Large intestine (tissue), 3 donors: Measurements from ENCODE around the gene COX10. TPM values are rescaled to one million over a fixed set of nuclear protein-coding genes. Genes with fewer than 3 reads are reported as not detected.
A peak's percentile ranks its signal among the peaks of the same experiment; 100 is the strongest.

Source experiments
- DNase-seq, 2 donors: peaks; one replicate each; pipeline versions ENCODE4 v3.0.0 to v3.0.0-alpha.2; 2013
- H3K27ac ChIP-seq: one replicate; pipeline ENCODE4 v1.5.1; 2013; ENCODE audit warnings: low read length
- H3K27me3 ChIP-seq: 2 replicates; pipeline ENCODE4 v1.6.1; 2013; ENCODE audit warnings: low read length; ENCODE audit not compliant: control insufficient read depth, insufficient read depth
- H3K36me3 ChIP-seq: 2 replicates; pipeline ENCODE4 v1.6.1; 2013; ENCODE audit warnings: low read length; ENCODE audit not compliant: control insufficient read depth, insufficient read depth
- H3K4me1 ChIP-seq: one replicate; pipeline ENCODE4 v1.6.1; 2013; ENCODE audit warnings: low read length; ENCODE audit not compliant: control insufficient read depth, insufficient read depth
- H3K4me3 ChIP-seq: one replicate; pipeline ENCODE4 v1.5.1; 2013; ENCODE audit warnings: low read length
- H3K9me3 ChIP-seq: one replicate; pipeline ENCODE4 v1.6.1; 2013; ENCODE audit warnings: mild to moderate bottlenecking, low read depth, low read length, moderate library complexity; ENCODE audit not compliant: control insufficient read depth
- WGBS: methylation state at CpG from one replicate; pipeline ENCODE4 v1.1.5; 2013; ENCODE audit warnings: low lambda C conversion rate; ENCODE audit not compliant: insufficient coverage; 5-methylcytosine and 5-hydroxymethylcytosine counted together
- polyA plus RNA-seq: library from polyadenylated mRNA; unstranded; fragments of 120-200 nt; gene quantifications from one replicate; pipeline ENCODE4 v1.2.1, GENCODE V29; 2013

Gene COX10
- polyA plus RNA-seq, 1 donor: 15.5 TPM

GRCh38 chr17:14068542-14069250 is 608 bp upstream of the COX10 start:
- peak in 1 of 2 donors; percentile 11 for DNase-seq
- no peaks in the 10 kb centered on the region for H3K27me3 ChIP-seq
- H3K36me3 ChIP-seq: peaks cover 2% of the 10 kb centered on the region
- H3K27ac ChIP-seq: peak overlapping the region; percentile 70
- no peaks in the 10 kb centered on the region for H3K9me3 ChIP-seq
- peaks cover 5% of the 10 kb centered on the region for H3K4me1 ChIP-seq
- 40% methylated on average over 2 of the region's 25 CpGs for WGBS
- peak overlapping the region; percentile 80 for H3K4me3 ChIP-seq

GRCh38 chr17:14070344-14070984 is 1.2 kb downstream of the COX10 start:
- H3K4me3 ChIP-seq: peak overlapping the region; percentile 80
- H3K36me3 ChIP-seq: peaks cover 10% of the 10 kb centered on the region
- WGBS: 31% methylated on average over 4 of the region's 6 CpGs
- peak; percentile 42 to 80 for DNase-seq
- H3K27ac ChIP-seq: peak overlapping the region; percentile 70
- H3K4me1 ChIP-seq: peaks cover 5% of the 10 kb centered on the region
- no peaks in the 10 kb centered on the region for H3K9me3 ChIP-seq
- no peaks in the 10 kb centered on the region for H3K27me3 ChIP-seq

- 92% methylated on average over 4 of the region's 5 CpGs for WGBS
- Histone ChIP-seq H3K27me3 (no peaks in the 10 kb centered on the region), H3K4me1 (peaks cover 5% of the 10 kb centered on the region), H3K4me3 (no peak overlapping the region), H3K9me3 (no peaks in the 10 kb centered on the region), H3K27ac (no peak overlapping the region), H3K36me3 (peaks cover 26% of the 10 kb centered on the region)
- DNase-seq: no peak
Measured at GRCh38 chr17:14072881-14073280, 3.6 kb downstream of the COX10 start.

- peaks cover 4% of the 10 kb centered on the region for H3K4me1 ChIP-seq
- peaks cover 41% of the 10 kb centered on the region for H3K36me3 ChIP-seq
- no peak overlapping the region for H3K4me3 ChIP-seq
- no peaks in the 10 kb centered on the region for H3K9me3 ChIP-seq
- WGBS: 63% methylated on average over 1 of the region's 3 CpGs
- no peak for DNase-seq
- no peak overlapping the region for H3K27ac ChIP-seq
- H3K27me3 ChIP-seq: no peaks in the 10 kb centered on the region
Measured at GRCh38 chr17:14078027-14078426, 8.7 kb downstream of the COX10 start.

- H3K36me3 ChIP-seq: peaks cover 32% of the 10 kb centered on the region
- WGBS: no CpG with 5 or more reads among the region's 4 CpGs
- H3K27ac ChIP-seq: peak overlapping the region; percentile 43
- H3K4me3 ChIP-seq: no peak overlapping the region
- peaks cover 4% of the 10 kb centered on the region for H3K4me1 ChIP-seq
- no peaks in the 10 kb centered on the region for H3K27me3 ChIP-seq
- H3K9me3 ChIP-seq: no peaks in the 10 kb centered on the region
- peak; percentile 36 to 71 for DNase-seq
Measured at GRCh38 chr17:14080847-14081251, 11.5 kb downstream of the COX10 start.

- no peak for DNase-seq
- H3K4me3 ChIP-seq: no peak overlapping the region
- no peaks in the 10 kb centered on the region for H3K27me3 ChIP-seq
- H3K9me3 ChIP-seq: no peaks in the 10 kb centered on the region
- peaks cover 4% of the 10 kb centered on the region for H3K4me1 ChIP-seq
- peaks cover 17% of the 10 kb centered on the region for H3K36me3 ChIP-seq
- H3K27ac ChIP-seq: no peak overlapping the region
- 100% methylated on average over 1 of the region's 8 CpGs for WGBS
Measured at GRCh38 chr17:14082848-14083247, 13.5 kb downstream of the COX10 start.

- H3K27me3 ChIP-seq: no peaks in the 10 kb centered on the region
- H3K4me3 ChIP-seq: no peak overlapping the region
- H3K36me3 ChIP-seq: peaks cover 2% of the 10 kb centered on the region
- DNase-seq: no peak
- no CpG with 5 or more reads among the region's 2 CpGs for WGBS
- H3K4me1 ChIP-seq: peaks cover 4% of the 10 kb centered on the region
- no peaks in the 10 kb centered on the region for H3K9me3 ChIP-seq
- no peak overlapping the region for H3K27ac ChIP-seq
Measured at GRCh38 chr17:14084955-14085354, 15.7 kb downstream of the COX10 start.

- H3K27ac ChIP-seq: no peak overlapping the region
- H3K4me3 ChIP-seq: no peak overlapping the region
- H3K36me3 ChIP-seq: peaks cover 2% of the 10 kb centered on the region
- H3K4me1 ChIP-seq: peaks cover 2% of the 10 kb centered on the region
- no CpG with 5 or more reads among the region's 2 CpGs for WGBS
- no peaks in the 10 kb centered on the region for H3K27me3 ChIP-seq
- no peaks in the 10 kb centered on the region for H3K9me3 ChIP-seq
- no peak for DNase-seq
Measured at GRCh38 chr17:14086189-14086588, 16.9 kb downstream of the COX10 start.

GRCh38 chr17:14089179-14089578 is 19.9 kb downstream of the COX10 start:
- H3K36me3 ChIP-seq: no peaks in the 10 kb centered on the region
- no peaks in the 10 kb centered on the region for H3K27me3 ChIP-seq
- WGBS: no CpG with 5 or more reads among the region's 1 CpG
- no peak for DNase-seq
- H3K27ac ChIP-seq: no peak overlapping the region
- H3K4me1 ChIP-seq: no peaks in the 10 kb centered on the region
- H3K9me3 ChIP-seq: no peaks in the 10 kb centered on the region
- H3K4me3 ChIP-seq: no peak overlapping the region

GRCh38 chr17:14091367-14091766 is 22.1 kb downstream of the COX10 start:
- H3K4me1 ChIP-seq: no peaks in the 10 kb centered on the region
- H3K27me3 ChIP-seq: no peaks in the 10 kb centered on the region
- WGBS: 98% methylated on average over 4 of the region's 4 CpGs
- H3K9me3 ChIP-seq: no peaks in the 10 kb centered on the region
- no peak overlapping the region for H3K27ac ChIP-seq
- no peak overlapping the region for H3K4me3 ChIP-seq
- H3K36me3 ChIP-seq: peaks cover 2% of the 10 kb centered on the region
- no peak for DNase-seq
